Activated CD8-positive, alpha-beta T cell treated with anti-CD3 and anti-CD28 coated beads for 36 hours (primary cell): ENCODE data around the gene EPM2AIP1. TPM values are rescaled to one million over a fixed set of nuclear protein-coding genes. Genes with fewer than 3 reads are reported as not detected.

Source experiments
- ATAC-seq: fragments of 200-7000 bp; cut with Tn5 transposase; one replicate; pipeline ENCODE4 v1.10.0; 2021; ENCODE audit warnings: mild to moderate bottlenecking, moderate library complexity
- CTCF ChIA-PET: fragments of 350-600 bp; sonication (Branson Sonifier 250); formaldehyde crosslinking; loops from one replicate; lab custom pipeline; 2021; ENCODE audit warnings: antibody characterized with exemption; lab: Charles Lee
- POLR2A ChIA-PET: fragments of 350-600 bp; sonication (Branson Sonifier 250); formaldehyde crosslinking; loops from one replicate; lab custom pipeline; 2021; ENCODE audit warnings: antibody characterized with exemption; lab: Charles Lee
- DNase-seq: peaks from one replicate; pipeline ENCODE4 v3.0.0-alpha.2; 2020
- H3K27ac Mint-ChIP-seq: one replicate; pipeline ENCODE4 v1.8.0; 2021; ENCODE audit warnings: mild to moderate bottlenecking, mixed read lengths
- H3K27me3 Mint-ChIP-seq: one replicate; pipeline ENCODE4 v1.8.0; 2021; ENCODE audit warnings: mixed read lengths
- H3K36me3 Mint-ChIP-seq: one replicate; pipeline ENCODE4 v1.8.0; 2021; ENCODE audit warnings: low read depth, mixed read lengths
- H3K4me1 Mint-ChIP-seq: one replicate; pipeline ENCODE4 v1.8.0; 2021; ENCODE audit warnings: low read depth, mixed read lengths
- H3K4me3 Mint-ChIP-seq: one replicate; pipeline ENCODE4 v1.8.0; 2021; ENCODE audit warnings: mild to moderate bottlenecking, moderate library complexity, mixed read lengths
- H3K9me3 Mint-ChIP-seq: one replicate; pipeline ENCODE4 v1.8.0; 2021; ENCODE audit warnings: mixed read lengths
- intact Hi-C: fragments of 100-400 bp; cut with micrococcal nuclease; formaldehyde crosslinking; loops from one replicate; pipeline ENCODE4 v1.10.0; 2022
- total RNA-seq, 2 experiments: library from RNA; stranded (reverse); gene quantifications; one replicate each; pipeline ENCODE4 v1.2.3, GENCODE V29; 2021
- TF ChIP-seq, protein P1 (sequence below): fragments of 200-600 bp; IDR thresholded peaks from one replicate; pipeline ENCODE4 v1.8.0; 2022; ENCODE audit warnings: antibody characterized with exemption, mild to moderate bottlenecking

The EPM2AIP1 gene
- total RNA-seq, 2 experiments from 2014 or later = 11.8 to 12.3 TPM

DNA sequence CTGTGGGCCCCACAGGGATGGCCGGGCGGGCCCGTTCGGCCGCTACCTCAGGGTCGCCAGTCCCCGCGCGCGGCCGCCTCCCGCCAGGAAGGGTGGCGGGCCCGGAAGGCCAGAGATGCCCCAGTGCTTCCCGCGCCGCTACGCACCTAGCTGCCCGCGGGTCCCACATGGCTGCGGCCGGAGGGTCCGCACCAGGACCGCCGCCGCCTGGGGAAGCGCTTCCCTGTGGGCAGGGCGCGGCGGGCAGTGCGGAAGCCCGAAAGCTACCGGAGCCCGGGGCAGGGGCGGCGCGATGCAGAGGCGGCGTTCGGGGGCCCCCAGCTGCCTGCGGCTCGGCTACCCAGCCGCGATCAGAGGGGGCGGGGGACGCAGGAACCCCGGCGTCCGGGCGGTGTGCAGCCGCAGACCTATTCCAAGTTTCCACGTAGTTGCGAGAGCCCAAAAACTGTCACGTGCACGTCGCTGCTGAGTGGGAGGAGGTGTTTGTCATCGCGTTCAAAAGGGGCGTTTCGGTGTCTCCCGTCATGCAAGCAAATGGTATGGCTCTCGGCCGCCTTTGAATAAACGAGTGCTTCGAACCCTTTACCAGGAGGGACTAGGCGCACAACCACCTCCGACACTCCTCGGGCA, 48.2 kb downstream of the EPM2AIP1 start, which contains the start of gene TRANK1:
TRANK1 (minus strand) TSS at position 414 of the 630 bp plus-strand sequence; CDS start at position 169, 245 bp downstream.
- H3K27me3 Mint-ChIP-seq = no peaks in the 10 kb centered on the region
- peaks cover 30% of the 10 kb centered on the region for H3K4me1 Mint-ChIP-seq
- ChIA-PET POLR2A (interaction anchor here (0.7 to 3.2 kb wide), 9 partner anchors 9 to 68 kb away, joined by 3 to 20 read pairs (median 6); partner anchors contain the start of genes EPM2AIP1 and MLH1), CTCF (interaction anchor here (0.7 to 2.2 kb wide), 6 partner anchors 12 to 101 kb away, joined by 3 to 13 read pairs (median 4); no protein-coding TSS in a partner anchor)
- peak within 1 kb of the TSS; percentile 77 for H3K4me3 Mint-ChIP-seq
- ATAC-seq (peak; percentile 87), DNase-seq (peak; percentile 94)
- H3K36me3 Mint-ChIP-seq = peaks cover 18% of the 10 kb centered on the region
- peak within 1 kb of the TSS; percentile 75 for H3K27ac Mint-ChIP-seq
- H3K9me3 Mint-ChIP-seq = peaks cover 20% of the 10 kb centered on the region
- intact Hi-C loops = no loop called here
- TF ChIP-seq, protein P1, sequence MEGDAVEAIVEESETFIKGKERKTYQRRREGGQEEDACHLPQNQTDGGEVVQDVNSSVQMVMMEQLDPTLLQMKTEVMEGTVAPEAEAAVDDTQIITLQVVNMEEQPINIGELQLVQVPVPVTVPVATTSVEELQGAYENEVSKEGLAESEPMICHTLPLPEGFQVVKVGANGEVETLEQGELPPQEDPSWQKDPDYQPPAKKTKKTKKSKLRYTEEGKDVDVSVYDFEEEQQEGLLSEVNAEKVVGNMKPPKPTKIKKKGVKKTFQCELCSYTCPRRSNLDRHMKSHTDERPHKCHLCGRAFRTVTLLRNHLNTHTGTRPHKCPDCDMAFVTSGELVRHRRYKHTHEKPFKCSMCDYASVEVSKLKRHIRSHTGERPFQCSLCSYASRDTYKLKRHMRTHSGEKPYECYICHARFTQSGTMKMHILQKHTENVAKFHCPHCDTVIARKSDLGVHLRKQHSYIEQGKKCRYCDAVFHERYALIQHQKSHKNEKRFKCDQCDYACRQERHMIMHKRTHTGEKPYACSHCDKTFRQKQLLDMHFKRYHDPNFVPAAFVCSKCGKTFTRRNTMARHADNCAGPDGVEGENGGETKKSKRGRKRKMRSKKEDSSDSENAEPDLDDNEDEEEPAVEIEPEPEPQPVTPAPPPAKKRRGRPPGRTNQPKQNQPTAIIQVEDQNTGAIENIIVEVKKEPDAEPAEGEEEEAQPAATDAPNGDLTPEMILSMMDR = no peak

DNA sequence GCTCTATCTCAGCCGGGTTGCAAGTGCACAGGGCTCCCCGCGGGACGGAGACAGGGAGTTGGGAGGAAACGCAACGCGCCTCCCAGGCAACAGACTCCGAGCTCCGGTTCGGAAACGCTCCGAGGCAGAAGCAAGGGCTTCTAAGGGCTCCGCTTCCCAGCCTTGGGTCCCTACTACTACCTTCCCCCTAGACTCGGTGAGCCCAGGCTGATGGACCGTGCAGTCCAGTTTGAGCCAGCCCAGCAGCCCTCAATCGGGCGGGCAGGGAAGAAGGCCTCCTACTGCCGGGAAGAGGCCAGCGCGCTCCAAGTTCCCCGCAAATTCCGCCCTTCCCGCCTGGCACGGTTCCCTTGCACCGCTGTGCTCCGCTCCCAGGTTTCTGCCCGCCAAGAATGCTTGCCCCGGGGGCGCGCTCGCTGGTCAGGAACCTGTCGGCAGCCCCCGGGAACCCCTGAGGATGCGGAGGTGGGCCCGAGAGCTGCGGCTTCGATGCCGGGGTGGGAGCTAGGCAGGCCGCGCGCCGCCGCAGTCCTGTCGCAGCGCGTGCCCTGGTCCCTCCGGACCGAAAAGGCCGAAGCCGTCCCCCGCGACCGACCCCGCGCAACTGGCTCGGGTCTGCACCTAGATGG, 48.8 kb downstream of the EPM2AIP1 start:
- CTCF ChIA-PET = interaction anchor here (0.8 to 2.2 kb wide), 6 partner anchors 12 to 269 kb away, joined by 3 to 13 read pairs (median 4); no protein-coding TSS in a partner anchor
- Mint-ChIP-seq H3K27ac (peak overlapping the region; percentile 57), H3K4me3 (peak overlapping the region; percentile 77), H3K9me3 (peaks cover 18% of the 10 kb centered on the region), H3K4me1 (peaks cover 26% of the 10 kb centered on the region), H3K36me3 (peaks cover 16% of the 10 kb centered on the region), H3K27me3 (no peaks in the 10 kb centered on the region)
- peak; percentile 59 for ATAC-seq
- TF ChIP-seq, protein P1 = no peak
- POLR2A ChIA-PET = interaction anchor here (0.7 to 3.2 kb wide), 10 partner anchors 8 to 67 kb away, joined by 3 to 20 read pairs (median 5); partner anchors contain the start of genes EPM2AIP1 and MLH1
- intact Hi-C loops = no loop called here
- DNase-seq = peak; percentile 52

DNA sequence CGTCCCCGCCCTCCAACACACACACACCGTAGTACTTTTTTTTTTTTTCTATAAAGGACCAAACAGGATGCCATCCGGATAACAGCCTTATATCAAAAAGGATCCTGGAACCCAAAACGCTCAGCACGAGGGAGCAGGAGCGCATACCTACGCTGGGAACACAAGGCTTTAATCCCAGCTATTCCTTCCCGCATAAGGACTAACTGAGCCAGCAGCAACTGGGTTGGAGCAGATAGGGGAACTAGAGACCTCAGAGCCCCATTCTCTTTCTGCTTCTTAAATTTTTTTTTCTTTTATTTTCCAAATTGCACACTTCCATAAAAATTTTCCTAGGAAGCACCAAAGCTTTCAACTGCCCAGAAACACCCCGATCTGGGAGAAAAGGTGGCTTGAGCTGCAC, 49.3 kb downstream of the EPM2AIP1 start:
- intact Hi-C loops = no loop called here
- CTCF ChIA-PET = interaction anchor here (0.8 to 2.2 kb wide), 4 partner anchors 14 to 270 kb away, joined by 3 to 13 read pairs (median 8); no protein-coding TSS in a partner anchor
- no peaks in the 10 kb centered on the region for H3K27me3 Mint-ChIP-seq
- no peak overlapping the region for H3K27ac Mint-ChIP-seq
- H3K9me3 Mint-ChIP-seq = peaks cover 16% of the 10 kb centered on the region
- H3K36me3 Mint-ChIP-seq = peaks cover 14% of the 10 kb centered on the region
- no peak for DNase-seq
- TF ChIP-seq, protein P1 = no peak
- peaks cover 23% of the 10 kb centered on the region for H3K4me1 Mint-ChIP-seq
- POLR2A ChIA-PET = interaction anchor here (1.0 to 3.2 kb wide), 7 partner anchors 8 to 67 kb away, joined by 3 to 20 read pairs (median 6); partner anchors contain the start of genes EPM2AIP1 and MLH1
- peak overlapping the region; percentile 77 for H3K4me3 Mint-ChIP-seq
- ATAC-seq = no peak

DNA sequence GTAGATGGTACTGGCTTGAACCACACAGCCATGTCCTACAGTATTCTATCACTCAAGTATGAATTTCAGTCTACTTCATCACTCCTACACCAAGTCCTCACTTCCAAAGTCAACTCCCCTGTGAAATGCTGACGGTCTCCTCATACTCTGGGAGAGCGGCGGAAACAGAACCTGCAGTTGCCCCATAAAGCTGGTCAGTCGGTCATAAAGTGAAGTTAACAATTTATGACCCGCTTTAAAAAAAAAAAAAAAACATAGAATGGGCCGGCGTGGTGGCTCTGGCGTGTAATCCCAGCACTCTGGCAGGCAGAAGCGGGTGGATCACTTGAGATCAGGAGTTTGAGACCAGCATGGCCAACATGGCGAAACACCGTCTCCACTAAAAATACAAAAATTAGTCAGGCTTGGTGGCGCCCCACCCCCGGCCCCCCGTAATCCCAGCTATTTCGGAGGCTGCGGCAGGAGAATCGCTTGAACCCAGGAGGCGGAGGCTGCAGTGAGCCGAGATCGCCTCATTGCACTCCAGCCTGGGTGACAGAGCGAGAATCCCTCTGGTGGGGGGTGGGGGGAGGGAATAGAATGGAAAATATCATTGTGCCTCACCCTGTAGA, 50.2 kb downstream of the EPM2AIP1 start:
- Mint-ChIP-seq H3K36me3 (peaks cover 11% of the 10 kb centered on the region), H3K27ac (no peak overlapping the region), H3K9me3 (peaks cover 10% of the 10 kb centered on the region), H3K4me3 (no peak overlapping the region), H3K27me3 (no peaks in the 10 kb centered on the region), H3K4me1 (peaks cover 19% of the 10 kb centered on the region)
- intact Hi-C loops = no loop called here
- ChIA-PET POLR2A (interaction anchor here (0.7 to 1.1 kb wide), 2 partner anchors 22 to 101 kb away, joined by 3 to 4 read pairs; no protein-coding TSS in a partner anchor), CTCF (interaction anchor here (0.6 to 1.0 kb wide), 2 partner anchors 16 to 151 kb away, joined by 4 to 5 read pairs; no protein-coding TSS in a partner anchor)
- DNase-seq = no peak
- ATAC-seq = no peak
- TF ChIP-seq, protein P1 = no peak
